KOPT-K1 (cell line): ENCODE results near the gene NFASC.

Experiments
- H3K27ac ChIP-seq: fragments of 200-600 bp; sonication (generic); 2 replicates; pipeline ENCODE4 v1.5.1; 2016; ENCODE audit warnings: antibody characterized with exemption, mild to moderate bottlenecking, low read depth, low read length; ENCODE audit not compliant: poor library complexity, severe bottlenecking
- H3K36me3 ChIP-seq: fragments of 200-600 bp; sonication (generic); 2 replicates; pipeline ENCODE4 v1.5.1; 2017; ENCODE audit warnings: antibody characterized with exemption, mild to moderate bottlenecking, low read length, moderate library complexity; ENCODE audit not compliant: insufficient read depth
- H3K9me3 ChIP-seq: fragments of 200-600 bp; sonication (generic); 2 replicates; pipeline ENCODE4 v1.5.1; 2017; ENCODE audit warnings: antibody characterized with exemption, low read length, mild to moderate bottlenecking; ENCODE audit not compliant: insufficient read depth, poor library complexity, severe bottlenecking

Gene NFASC

DNA sequence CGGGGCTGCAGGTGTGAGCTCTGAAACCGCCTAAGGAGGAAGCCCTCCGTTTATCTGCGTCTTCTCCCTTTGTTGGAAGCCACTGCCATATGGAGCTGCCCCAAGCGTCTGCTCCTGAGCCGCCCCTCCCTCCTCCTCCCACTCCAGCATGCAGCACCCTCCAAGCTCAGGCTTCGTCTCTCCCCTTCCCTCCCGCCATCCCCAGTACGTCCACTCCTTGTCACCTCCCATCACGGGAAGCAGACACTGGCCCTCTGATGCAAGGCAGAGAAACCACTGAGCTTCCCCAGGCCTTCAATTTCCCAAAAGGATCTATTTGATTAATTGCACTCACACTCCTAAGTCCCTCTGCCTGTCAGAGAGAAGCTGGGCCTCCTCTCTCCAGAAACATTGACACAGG lies 52.5 kb downstream of the NFASC start:
- Histone ChIP-seq H3K36me3 (no peaks in the 10 kb centered on the region), H3K9me3 (no peaks in the 10 kb centered on the region), H3K27ac (no peak overlapping the region)

GRCh38 chr1:204923626-204924012 lies 53.0 kb downstream of the NFASC start:
- Histone ChIP-seq H3K36me3 (no peaks in the 10 kb centered on the region), H3K27ac (no peak overlapping the region), H3K9me3 (no peaks in the 10 kb centered on the region)

GRCh38 chr1:204924013-204924759 lies 53.5 kb downstream of the NFASC start:
- Histone ChIP-seq H3K9me3 (no peaks in the 10 kb centered on the region), H3K36me3 (no peaks in the 10 kb centered on the region), H3K27ac (no peak overlapping the region)

GRCh38 chr1:204925701-204926100 lies 55.0 kb downstream of the NFASC start:
- Histone ChIP-seq H3K36me3 (no peaks in the 10 kb centered on the region), H3K9me3 (no peaks in the 10 kb centered on the region), H3K27ac (no peak overlapping the region)

- H3K36me3 ChIP-seq: no peaks in the 10 kb centered on the region
- no peak overlapping the region for H3K27ac ChIP-seq
- H3K9me3 ChIP-seq: no peaks in the 10 kb centered on the region
Observed at GRCh38 chr1:204927673-204928641, 57.3 kb downstream of the NFASC start.

DNA sequence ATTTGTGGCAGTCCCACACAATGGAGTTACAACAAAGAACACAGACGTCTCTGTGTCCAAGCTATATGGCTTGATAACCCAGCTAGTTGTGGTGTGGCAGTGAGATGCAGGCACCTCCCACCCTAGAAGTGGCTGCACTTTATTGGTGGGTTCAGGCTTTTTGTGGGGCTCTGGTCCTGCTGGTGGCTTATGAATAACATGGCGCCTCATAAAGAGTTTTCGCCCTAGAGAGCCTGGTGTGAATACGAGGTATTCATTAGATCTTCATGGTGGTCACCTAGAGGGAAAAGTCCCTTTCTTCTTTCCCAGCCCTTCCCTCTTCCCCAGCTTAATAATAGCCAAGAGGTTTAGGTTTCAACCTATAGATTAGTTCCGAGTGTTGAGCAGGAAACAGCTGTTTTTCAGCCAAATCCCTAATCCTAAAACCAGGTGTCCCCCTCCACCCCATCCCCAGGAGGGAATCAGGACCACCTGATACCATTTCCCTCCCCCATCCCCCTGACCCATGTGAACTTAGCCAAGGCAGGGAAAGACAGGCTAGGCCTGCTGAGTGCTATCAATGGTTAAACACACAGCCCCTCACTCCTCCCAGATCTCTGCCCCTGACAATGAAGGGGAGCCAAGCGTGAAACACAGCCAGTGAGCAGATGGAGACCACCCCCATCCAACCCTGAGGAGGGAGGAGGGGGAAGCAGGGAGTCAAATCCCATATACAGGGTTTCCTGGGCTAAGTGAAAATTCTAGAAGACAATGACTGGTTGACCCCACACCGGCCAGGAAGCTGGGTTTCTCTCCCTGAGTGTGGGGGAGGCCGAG lies 58.2 kb downstream of the NFASC start:
- no peaks in the 10 kb centered on the region for H3K36me3 ChIP-seq
- H3K27ac ChIP-seq: no peak overlapping the region
- H3K9me3 ChIP-seq: no peaks in the 10 kb centered on the region

DNA sequence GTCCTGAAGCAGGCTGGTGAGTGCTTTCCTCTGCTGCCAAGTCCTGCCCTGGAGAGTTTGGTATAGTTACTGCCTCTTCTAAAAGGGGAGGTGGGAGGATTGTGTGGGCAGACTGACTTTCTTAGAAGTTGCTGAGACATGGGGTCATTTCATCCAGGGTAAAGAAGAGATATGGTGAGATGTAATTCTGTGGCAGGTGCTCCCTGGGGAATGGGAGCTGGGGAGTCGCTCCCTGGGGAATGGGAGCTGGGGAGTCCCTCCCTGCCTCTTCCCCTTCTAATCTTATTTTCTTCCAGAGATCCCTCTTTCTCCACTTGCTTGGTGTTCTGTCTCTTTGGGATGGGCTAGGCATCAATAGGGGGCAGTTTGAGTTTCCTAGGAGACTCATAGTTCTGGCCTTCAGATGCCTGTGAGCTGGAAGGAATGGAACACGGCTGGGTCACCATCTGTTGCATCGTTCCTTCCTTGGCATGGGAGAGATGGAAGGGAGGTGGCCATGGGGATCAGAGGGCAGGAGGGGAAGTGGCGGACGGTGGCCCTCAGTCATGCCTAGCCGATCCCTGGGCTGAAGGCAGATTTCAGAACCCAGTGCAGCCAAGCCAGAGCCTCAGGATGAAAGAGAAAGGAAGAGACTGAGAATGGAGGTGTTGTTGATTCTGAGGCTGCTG lies 59.0 kb downstream of the NFASC start:
- no peak overlapping the region for H3K27ac ChIP-seq
- H3K9me3 ChIP-seq: no peaks in the 10 kb centered on the region
- H3K36me3 ChIP-seq: no peaks in the 10 kb centered on the region

GRCh38 chr1:204930155-204930523 lies 59.5 kb downstream of the NFASC start:
- no peaks in the 10 kb centered on the region for H3K9me3 ChIP-seq
- H3K36me3 ChIP-seq: no peaks in the 10 kb centered on the region

GRCh38 chr1:204931313-204931712 lies 60.7 kb downstream of the NFASC start:
- Histone ChIP-seq H3K27ac (no peak overlapping the region), H3K9me3 (no peaks in the 10 kb centered on the region), H3K36me3 (no peaks in the 10 kb centered on the region)

More at GRCh38 chr1:204930155-204930523, 59.5 kb downstream of the NFASC start:
- no peak overlapping the region for H3K27ac ChIP-seq

GRCh38 chr1:204931768-204932572 lies 61.3 kb downstream of the NFASC start:
- Histone ChIP-seq H3K9me3 (no peaks in the 10 kb centered on the region), H3K36me3 (no peaks in the 10 kb centered on the region), H3K27ac (no peak overlapping the region)

DNA sequence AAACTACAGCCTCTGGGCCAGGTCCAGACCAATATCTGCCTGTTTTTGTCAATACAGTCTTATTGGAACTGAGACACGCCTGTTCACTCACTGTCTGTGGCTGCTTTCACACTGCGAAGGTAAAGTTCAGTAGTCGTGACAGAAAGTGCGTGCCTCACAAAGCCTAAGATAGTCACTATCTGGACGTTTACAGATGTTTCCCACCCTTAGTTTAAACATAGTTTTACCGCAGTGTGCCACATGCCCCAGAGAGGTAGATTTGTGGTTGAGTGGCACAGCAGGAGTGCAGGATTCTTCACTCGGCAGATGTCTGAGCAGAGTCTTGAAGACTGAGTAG lies 61.9 kb downstream of the NFASC start:
- no peak overlapping the region for H3K27ac ChIP-seq
- H3K36me3 ChIP-seq: no peaks in the 10 kb centered on the region
- H3K9me3 ChIP-seq: no peaks in the 10 kb centered on the region

- Histone ChIP-seq H3K27ac (no peak overlapping the region), H3K36me3 (no peaks in the 10 kb centered on the region), H3K9me3 (no peaks in the 10 kb centered on the region)
Observed at GRCh38 chr1:204935155-204935554, 64.5 kb downstream of the NFASC start.

DNA sequence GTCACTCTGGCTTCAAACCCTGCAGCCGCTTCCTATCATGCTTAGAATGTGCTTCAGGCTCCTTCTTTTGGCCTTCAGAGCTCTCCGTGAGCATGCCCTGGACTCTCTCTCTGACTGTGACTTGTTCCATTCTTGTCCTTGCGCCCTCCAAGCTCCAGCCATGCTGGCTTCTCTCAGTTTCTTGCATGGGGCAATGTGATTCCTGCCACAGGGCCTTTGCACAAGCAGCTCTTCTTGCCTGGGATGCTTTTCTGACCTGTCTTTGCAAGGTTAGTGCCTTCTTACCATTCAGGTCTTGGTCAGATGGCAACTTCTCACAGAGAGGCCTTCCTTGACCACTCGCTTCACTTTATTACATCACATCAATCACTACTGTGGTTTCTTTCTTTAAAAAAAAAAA lies 66.1 kb downstream of the NFASC start:
- Histone ChIP-seq H3K36me3 (no peaks in the 10 kb centered on the region), H3K9me3 (no peaks in the 10 kb centered on the region), H3K27ac (no peak overlapping the region)

DNA sequence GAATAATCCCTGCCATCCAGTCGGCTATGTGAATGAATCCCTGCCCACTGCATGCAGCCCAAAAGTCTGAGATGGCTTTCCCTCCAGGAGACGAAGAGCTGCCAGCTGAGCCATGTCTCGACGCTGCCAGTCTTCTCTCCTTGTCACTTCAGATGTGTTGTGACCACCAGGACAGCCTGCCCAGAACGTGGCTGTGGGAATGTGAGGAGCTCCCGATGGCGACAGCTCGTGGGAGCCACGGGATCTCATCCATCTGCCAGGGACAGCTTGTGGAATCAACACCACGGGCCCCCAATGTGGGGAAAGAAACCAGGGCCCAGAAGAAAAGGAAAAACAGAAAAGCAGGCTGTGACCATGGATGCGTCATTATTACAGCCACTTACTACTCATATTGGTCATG lies 67.2 kb downstream of the NFASC start:
- Histone ChIP-seq H3K9me3 (no peaks in the 10 kb centered on the region), H3K27ac (no peak overlapping the region), H3K36me3 (no peaks in the 10 kb centered on the region)
